K562 (cell line): Measurements from ENCODE around the gene TMEM86A.

Source experiments
- ELF1 ChIP-seq: fragments of 200-800 bp; sonication (Bioruptor generic); IDR thresholded peaks from 2 replicates; pipeline ENCODE4 v1.6.1; 2016; ENCODE audit warnings: missing genetic modification characterization, missing compliant biosample characterization
- EP300 ChIP-seq: IDR thresholded peaks from 2 replicates; pipeline ENCODE4 v1.6.1; 2012; ENCODE audit warnings: low read length, improper control_type of control experiment
- FOXP4 ChIP-seq: sonication (generic); formaldehyde crosslinking; IDR thresholded peaks from 2 replicates; pipeline ENCODE4 v1.8.0; 2022; ENCODE audit warnings: mild to moderate bottlenecking, missing genetic modification reagents, borderline replicate concordance
- GATAD2A ChIP-seq: fragments of 450-650 bp; IDR thresholded peaks from 2 replicates; pipeline ENCODE4 v1.6.1; 2017
- SIN3B ChIP-seq: fragments of 450-650 bp; IDR thresholded peaks from 2 replicates; pipeline ENCODE4 v1.6.1; 2017; ENCODE audit warnings: low read depth, mild to moderate bottlenecking, moderate library complexity
- SMARCB1 ChIP-seq: IDR thresholded peaks from 2 replicates; pipeline ENCODE4 v1.6.1; 2011; ENCODE audit warnings: improper control_type of control experiment, low read depth; ENCODE audit not compliant: insufficient read length
- SNAPC5 ChIP-seq: fragments of 250-450 bp; sonication (Bioruptor Pico); IDR thresholded peaks from 2 replicates; pipeline ENCODE4 v1.8.0; 2021; ENCODE audit warnings: moderate library complexity, mild to moderate bottlenecking, inconsistent platforms
- ZBTB33 ChIP-seq: sonication (generic); formaldehyde crosslinking; IDR thresholded peaks from 2 replicates; pipeline ENCODE4 v1.8.1; 2023; ENCODE audit warnings: mild to moderate bottlenecking, missing genetic modification reagents
- ZNF197 ChIP-seq: fragments of 200-800 bp; sonication (Bioruptor generic); IDR thresholded peaks from 2 replicates; pipeline ENCODE4 v1.6.1; 2016; ENCODE audit warnings: low read depth, missing genetic modification characterization, missing compliant biosample characterization
- ZNF444 ChIP-seq: fragments of 250-450 bp; sonication (Bioruptor Pico); IDR thresholded peaks from 2 replicates; pipeline ENCODE4 v1.4.0; 2020; ENCODE audit warnings: mild to moderate bottlenecking, moderate library complexity
- TF ChIP-seq, protein P1 (sequence below): fragments of 250-450 bp; sonication (Bioruptor Pico); IDR thresholded peaks from 2 replicates; pipeline ENCODE4 v1.9.0; 2021; ENCODE audit warnings: mild to moderate bottlenecking

- no peak for TF ChIP-seq GATAD2A
- TF ChIP-seq ZBTB33: no peak
- TF ChIP-seq, protein P1, sequence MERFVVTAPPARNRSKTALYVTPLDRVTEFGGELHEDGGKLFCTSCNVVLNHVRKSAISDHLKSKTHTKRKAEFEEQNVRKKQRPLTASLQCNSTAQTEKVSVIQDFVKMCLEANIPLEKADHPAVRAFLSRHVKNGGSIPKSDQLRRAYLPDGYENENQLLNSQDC (CRISPR knock-in tag): no peak
- no peak for TF ChIP-seq SNAPC5 (CRISPR knock-in tag)
- TF ChIP-seq SIN3B: no peak
- no peak for TF ChIP-seq ZNF444 (CRISPR knock-in tag)
- TF ChIP-seq FOXP4 (CRISPR knock-in tag): no peak
- TF ChIP-seq ELF1 (tag): no peak
- TF ChIP-seq SMARCB1: no peak
- no peak for TF ChIP-seq EP300
- TF ChIP-seq ZNF197 (CRISPR knock-in tag): no peak
Measured at GRCh38 chr11:18705651-18706281, 7.2 kb downstream of the TMEM86A start.
